Erythroblast (primary cell): ENCODE results near the gene PGLYRP1.

Experiments
- GATA1 ChIP-seq: IDR thresholded peaks from 2 replicates; pipeline ENCODE4 v1.6.1; 2011; ENCODE audit warnings: low read depth, mild to moderate bottlenecking, control low read depth, low read length, moderate library complexity
- POLR2A ChIP-seq: IDR thresholded peaks from 2 replicates; pipeline ENCODE4 v1.6.1; 2011; ENCODE audit warnings: mild to moderate bottlenecking, low read length

DNA sequence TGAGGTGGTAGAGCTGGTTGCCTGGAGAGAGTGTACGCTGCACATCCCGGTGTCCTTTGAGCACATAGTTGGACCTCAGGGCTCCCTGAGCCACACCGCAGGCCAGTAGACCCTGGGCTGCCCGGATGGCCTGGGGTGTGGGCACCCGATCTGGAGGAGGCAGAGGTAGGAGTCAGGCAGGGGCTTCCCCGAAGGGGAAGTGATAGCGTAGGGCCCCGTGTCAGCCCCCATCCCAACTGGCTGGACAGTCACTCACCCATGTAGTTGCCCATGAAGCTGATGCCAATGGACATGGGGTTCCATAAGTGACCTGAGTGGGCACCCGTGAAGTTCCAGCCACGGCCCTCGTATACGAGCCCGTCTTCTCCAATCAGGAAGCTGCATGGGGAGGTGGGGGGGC lies 3.6 kb downstream of the PGLYRP1 start:
- no peak for TF ChIP-seq POLR2A
- no peak for TF ChIP-seq GATA1
